HEK293 (cell line): ENCODE measurements around the gene C17orf113.

Experiments
- CTCF ChIA-PET: fragments of 350-600 bp; formaldehyde crosslinking; extraction: SDS; loops from one replicate; lab custom pipeline; 2021; ENCODE audit warnings: antibody characterized with exemption; lab: Yijun Ruan, JAX
- POLR2A ChIA-PET: fragments of 300-600 bp; formaldehyde crosslinking; extraction: SDS; loops from one replicate; lab custom pipeline; 2020; ENCODE audit warnings: antibody characterized with exemption, inconsistent platforms; lab: Yijun Ruan, JAX
- H3K27ac ChIP-seq: fragments of 200-500 bp; sonication (Bioruptor generic); 2 replicates; pipeline ENCODE4 v1.5.1; 2014; ENCODE audit warnings: low read depth, low read length, control low read depth, inconsistent platforms; ENCODE audit errors: extremely low read depth
- H3K36me3 ChIP-seq, 2 experiments: fragments of 200-500 bp in 1 of 2; sonication (Bioruptor generic) in 1 of 2; 1 replicate in 1 of 2; 2 replicates in 1 of 2; pipeline ENCODE4 v1.5.1; 2014 to 2017; ENCODE audit warnings: inconsistent platforms in 2 of 2, low read length in 2 of 2; ENCODE audit not compliant: control insufficient read depth in 2 of 2, insufficient read depth in 1 of 2
- H3K4me1 ChIP-seq: fragments of 200-500 bp; sonication (Bioruptor generic); 2 replicates; pipeline ENCODE4 v1.5.1; 2014; ENCODE audit warnings: mild to moderate bottlenecking, low read length, inconsistent platforms; ENCODE audit not compliant: control insufficient read depth, insufficient read depth
- H3K4me3 ChIP-seq: 2 replicates; pipeline ENCODE4 v1.5.1; 2011; ENCODE audit warnings: low read depth, mild to moderate bottlenecking, control low read depth, low read length, moderate library complexity
- H3K9me3 ChIP-seq: fragments of 200-500 bp; sonication (Bioruptor generic); 2 replicates; pipeline ENCODE4 v1.5.1; 2014; ENCODE audit warnings: low read depth, low read length, inconsistent platforms; ENCODE audit not compliant: control insufficient read depth, insufficient read depth
- EGR2 ChIP-seq: fragments of 450-650 bp; formaldehyde crosslinking; IDR thresholded peaks from 2 replicates; pipeline ENCODE4 v1.5.1; 2016; ENCODE audit warnings: low read depth, missing biosample characterization, missing genetic modification characterization
- IKZF3 ChIP-seq: fragments of 450-650 bp; IDR thresholded peaks from 2 replicates; pipeline ENCODE4 v1.5.0; 2018; ENCODE audit warnings: missing biosample characterization, mild to moderate bottlenecking, missing genetic modification characterization, moderate library complexity
- KLF8 ChIP-seq: fragments of 450-650 bp; formaldehyde crosslinking; IDR thresholded peaks from 2 replicates; pipeline ENCODE4 v1.5.1; 2016; ENCODE audit warnings: missing biosample characterization, missing genetic modification characterization
- YY1 ChIP-seq: fragments of 450-650 bp; formaldehyde crosslinking; IDR thresholded peaks from 2 replicates; pipeline ENCODE4 v1.5.1; 2018; ENCODE audit warnings: missing biosample characterization, missing genetic modification characterization
- ZBTB7A ChIP-seq: fragments of 450-650 bp; formaldehyde crosslinking; IDR thresholded peaks from 2 replicates; pipeline ENCODE4 v1.5.1; 2016; ENCODE audit warnings: low read depth, missing biosample characterization, missing genetic modification characterization
- ZBTB8A ChIP-seq: fragments of 450-650 bp; formaldehyde crosslinking; IDR thresholded peaks from 2 replicates; pipeline ENCODE4 v1.5.1; 2016; ENCODE audit warnings: missing biosample characterization, missing genetic modification characterization
- ZFP69B ChIP-seq: fragments of 450-650 bp; formaldehyde crosslinking; IDR thresholded peaks from 2 replicates; pipeline ENCODE4 v1.5.1; 2016; ENCODE audit warnings: missing biosample characterization, missing genetic modification characterization
- ZIC2 ChIP-seq: fragments of 450-650 bp; formaldehyde crosslinking; IDR thresholded peaks from 2 replicates; pipeline ENCODE4 v1.5.1; 2016; ENCODE audit warnings: missing biosample characterization, missing genetic modification characterization
- ZNF23 ChIP-seq: fragments of 450-650 bp; formaldehyde crosslinking; IDR thresholded peaks from 2 replicates; pipeline ENCODE4 v1.5.1; 2016; ENCODE audit warnings: missing biosample characterization, missing genetic modification characterization, borderline replicate concordance
- ZNF24 ChIP-seq: fragments of 450-650 bp; formaldehyde crosslinking; IDR thresholded peaks from 2 replicates; pipeline ENCODE4 v1.5.1; 2016; ENCODE audit warnings: missing biosample characterization, missing genetic modification characterization
- ZNF366 ChIP-seq: fragments of 450-650 bp; formaldehyde crosslinking; conservative IDR thresholded peaks from 2 replicates; pipeline ENCODE4 v1.5.1; 2016; ENCODE audit warnings: missing biosample characterization, missing genetic modification characterization
- ZNF548 ChIP-seq: fragments of 450-650 bp; formaldehyde crosslinking; IDR thresholded peaks from 2 replicates; pipeline ENCODE4 v1.5.1; 2016; ENCODE audit warnings: missing biosample characterization, missing genetic modification characterization
- ZNF654 ChIP-seq: fragments of 450-650 bp; formaldehyde crosslinking; IDR thresholded peaks from 2 replicates; pipeline ENCODE4 v1.5.1; 2016; ENCODE audit warnings: low read depth, missing biosample characterization, missing genetic modification characterization
- ZNF76 ChIP-seq: fragments of 450-650 bp; formaldehyde crosslinking; IDR thresholded peaks from 2 replicates; pipeline ENCODE4; 2016; ENCODE audit warnings: low read depth, missing biosample characterization, missing genetic modification characterization, borderline replicate concordance
- ZNF837 ChIP-seq: fragments of 450-650 bp; formaldehyde crosslinking; IDR thresholded peaks from 2 replicates; pipeline ENCODE4 v1.5.1; 2016; ENCODE audit warnings: missing biosample characterization, missing genetic modification characterization
- ZSCAN30 ChIP-seq: fragments of 450-650 bp; IDR thresholded peaks from 2 replicates; pipeline ENCODE4 v1.5.1; 2018; ENCODE audit warnings: missing biosample characterization, mild to moderate bottlenecking, missing genetic modification characterization, moderate library complexity
- TF ChIP-seq, protein P1 (sequence below): fragments of 450-650 bp; formaldehyde crosslinking; IDR thresholded peaks from 2 replicates; pipeline ENCODE4 v1.5.1; 2016; ENCODE audit warnings: missing biosample characterization, missing genetic modification characterization
- TF ChIP-seq, protein P2 (sequence below): fragments of 450-650 bp; formaldehyde crosslinking; optimal IDR thresholded peaks from 2 replicates; pipeline ENCODE3; 2016; ENCODE audit warnings: missing biosample characterization, mild to moderate bottlenecking, missing genetic modification characterization
- TF ChIP-seq, protein P3 (sequence below): fragments of 450-650 bp; formaldehyde crosslinking; IDR thresholded peaks from 2 replicates; pipeline ENCODE4 v1.5.1; 2016; ENCODE audit warnings: missing biosample characterization, missing genetic modification characterization
- TF ChIP-seq, protein P4 (sequence below): fragments of 450-650 bp; formaldehyde crosslinking; IDR thresholded peaks from 2 replicates; pipeline ENCODE4 v1.5.1; 2016; ENCODE audit warnings: missing biosample characterization, missing genetic modification characterization
- TF ChIP-seq, protein P5 (sequence below): fragments of 450-650 bp; formaldehyde crosslinking; IDR thresholded peaks from 2 replicates; pipeline ENCODE4 v1.5.1; 2016; ENCODE audit warnings: missing biosample characterization, missing genetic modification characterization
- TF ChIP-seq, protein P6 (sequence below): fragments of 450-650 bp; formaldehyde crosslinking; IDR thresholded peaks from 2 replicates; pipeline ENCODE4 v1.5.1; 2016; ENCODE audit warnings: missing biosample characterization, missing genetic modification characterization
- TF ChIP-seq, protein P7 (sequence below): fragments of 450-650 bp; formaldehyde crosslinking; IDR thresholded peaks from 2 replicates; pipeline ENCODE4 v1.5.1; 2017; ENCODE audit warnings: missing biosample characterization, missing genetic modification characterization

Gene C17orf113

DNA sequence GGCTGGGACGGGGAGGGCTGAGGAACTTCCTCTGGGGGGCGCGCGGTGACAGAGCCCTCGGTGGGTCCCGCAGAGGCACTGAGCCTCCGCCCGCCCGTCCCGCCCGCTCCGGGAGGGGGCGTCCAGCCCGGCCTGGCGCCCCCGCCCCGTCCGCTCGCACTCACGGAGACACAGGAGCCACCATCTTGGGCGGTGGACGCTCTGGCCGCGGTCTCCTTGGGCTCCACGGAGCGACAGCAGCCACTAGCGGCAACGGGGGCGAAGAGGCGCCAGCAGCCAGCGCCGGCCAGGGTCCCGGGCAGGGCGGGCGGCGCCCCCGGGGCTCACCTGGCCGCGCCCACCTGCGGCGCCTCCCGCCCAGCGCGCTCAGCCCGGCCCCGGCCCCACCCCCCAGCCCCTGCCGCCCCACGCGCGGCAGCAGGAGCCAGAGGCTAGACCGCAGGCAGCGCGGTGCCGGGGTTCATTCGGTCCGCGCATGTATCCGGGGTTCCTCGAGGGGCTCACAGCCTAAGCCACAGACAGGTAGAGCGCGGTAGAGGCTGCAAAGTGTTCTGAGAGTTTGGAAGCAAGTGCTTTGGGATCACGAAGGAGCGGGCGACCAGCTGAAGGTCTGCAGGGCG, at the start of gene C17orf113:
Gene C17orf113 (minus strand): TSS at position 209 of the 620 bp plus-strand sequence. CDS start 7,225 bp downstream, outside the sequence.
- peak within 1 kb of the TSS; percentile 50 for H3K4me3 ChIP-seq
- H3K36me3 ChIP-seq, result no peaks in the 10 kb centered on the region
- H3K27ac ChIP-seq, result peak within 1 kb of the TSS; percentile 38; the same call in 1 of the 2 replicates
- ChIA-PET CTCF (interaction anchor here (0.6 to 1.7 kb wide), 15 partner anchors 11 to 369 kb away, joined by 3 to 11 read pairs (median 4); partner anchors contain the start of gene NKIRAS2), POLR2A (interaction anchor here (0.7 to 1.1 kb wide), 3 partner anchors 23 to 58 kb away, joined by 3 to 4 read pairs (median 3); partner anchors contain the start of gene NKIRAS2)
- no peaks in the 10 kb centered on the region; the same call in 1 of the 2 replicates for H3K4me1 ChIP-seq
- no peaks in the 10 kb centered on the region for H3K9me3 ChIP-seq
- TF ChIP-seq, protein P1, sequence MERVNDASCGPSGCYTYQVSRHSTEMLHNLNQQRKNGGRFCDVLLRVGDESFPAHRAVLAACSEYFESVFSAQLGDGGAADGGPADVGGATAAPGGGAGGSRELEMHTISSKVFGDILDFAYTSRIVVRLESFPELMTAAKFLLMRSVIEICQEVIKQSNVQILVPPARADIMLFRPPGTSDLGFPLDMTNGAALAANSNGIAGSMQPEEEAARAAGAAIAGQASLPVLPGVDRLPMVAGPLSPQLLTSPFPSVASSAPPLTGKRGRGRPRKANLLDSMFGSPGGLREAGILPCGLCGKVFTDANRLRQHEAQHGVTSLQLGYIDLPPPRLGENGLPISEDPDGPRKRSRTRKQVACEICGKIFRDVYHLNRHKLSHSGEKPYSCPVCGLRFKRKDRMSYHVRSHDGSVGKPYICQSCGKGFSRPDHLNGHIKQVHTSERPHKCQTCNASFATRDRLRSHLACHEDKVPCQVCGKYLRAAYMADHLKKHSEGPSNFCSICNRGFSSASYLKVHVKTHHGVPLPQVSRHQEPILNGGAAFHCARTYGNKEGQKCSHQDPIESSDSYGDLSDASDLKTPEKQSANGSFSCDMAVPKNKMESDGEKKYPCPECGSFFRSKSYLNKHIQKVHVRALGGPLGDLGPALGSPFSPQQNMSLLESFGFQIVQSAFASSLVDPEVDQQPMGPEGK, result peak; percentile 81
- TF ChIP-seq ZFP69B (tag by site-specific recombination) (peak; percentile 93), ZBTB8A (peak; percentile 77), ZNF76 (tag by site-specific recombination) (0 out of 2 replicates have a peak, but pooled peaks have one; percentile 39), ZNF837 (tag by site-specific recombination) (no peak), ZNF24 (no peak), ZIC2 (tag by site-specific recombination) (peak; percentile 25; the same call in 1 of the 2 replicates), KLF8 (tag by site-specific recombination) (peak; percentile 62; the same call in 1 of the 2 replicates), ZSCAN30 (tag by site-specific recombination) (peak; percentile 82; the same call in 1 of the 2 replicates), ZBTB7A (tag by site-specific recombination) (no peak; the same call in 1 of the 2 replicates), ZNF366 (tag by site-specific recombination) (no peak), YY1 (tag by site-specific recombination) (peak; percentile 73), ZNF23 (tag by site-specific recombination) (no peak), ZNF548 (no peak), EGR2 (tag by site-specific recombination) (no peak), IKZF3 (no peak), ZNF654 (no peak)
- TF ChIP-seq, protein P2, sequence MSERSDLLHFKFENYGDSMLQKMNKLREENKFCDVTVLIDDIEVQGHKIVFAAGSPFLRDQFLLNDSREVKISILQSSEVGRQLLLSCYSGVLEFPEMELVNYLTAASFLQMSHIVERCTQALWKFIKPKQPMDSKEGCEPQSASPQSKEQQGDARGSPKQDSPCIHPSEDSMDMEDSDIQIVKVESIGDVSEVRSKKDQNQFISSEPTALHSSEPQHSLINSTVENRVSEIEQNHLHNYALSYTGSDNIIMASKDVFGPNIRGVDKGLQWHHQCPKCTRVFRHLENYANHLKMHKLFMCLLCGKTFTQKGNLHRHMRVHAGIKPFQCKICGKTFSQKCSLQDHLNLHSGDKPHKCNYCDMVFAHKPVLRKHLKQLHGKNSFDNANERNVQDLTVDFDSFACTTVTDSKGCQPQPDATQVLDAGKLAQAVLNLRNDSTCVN (tag by site-specific recombination), result peak; percentile 41
- TF ChIP-seq, protein P3, sequence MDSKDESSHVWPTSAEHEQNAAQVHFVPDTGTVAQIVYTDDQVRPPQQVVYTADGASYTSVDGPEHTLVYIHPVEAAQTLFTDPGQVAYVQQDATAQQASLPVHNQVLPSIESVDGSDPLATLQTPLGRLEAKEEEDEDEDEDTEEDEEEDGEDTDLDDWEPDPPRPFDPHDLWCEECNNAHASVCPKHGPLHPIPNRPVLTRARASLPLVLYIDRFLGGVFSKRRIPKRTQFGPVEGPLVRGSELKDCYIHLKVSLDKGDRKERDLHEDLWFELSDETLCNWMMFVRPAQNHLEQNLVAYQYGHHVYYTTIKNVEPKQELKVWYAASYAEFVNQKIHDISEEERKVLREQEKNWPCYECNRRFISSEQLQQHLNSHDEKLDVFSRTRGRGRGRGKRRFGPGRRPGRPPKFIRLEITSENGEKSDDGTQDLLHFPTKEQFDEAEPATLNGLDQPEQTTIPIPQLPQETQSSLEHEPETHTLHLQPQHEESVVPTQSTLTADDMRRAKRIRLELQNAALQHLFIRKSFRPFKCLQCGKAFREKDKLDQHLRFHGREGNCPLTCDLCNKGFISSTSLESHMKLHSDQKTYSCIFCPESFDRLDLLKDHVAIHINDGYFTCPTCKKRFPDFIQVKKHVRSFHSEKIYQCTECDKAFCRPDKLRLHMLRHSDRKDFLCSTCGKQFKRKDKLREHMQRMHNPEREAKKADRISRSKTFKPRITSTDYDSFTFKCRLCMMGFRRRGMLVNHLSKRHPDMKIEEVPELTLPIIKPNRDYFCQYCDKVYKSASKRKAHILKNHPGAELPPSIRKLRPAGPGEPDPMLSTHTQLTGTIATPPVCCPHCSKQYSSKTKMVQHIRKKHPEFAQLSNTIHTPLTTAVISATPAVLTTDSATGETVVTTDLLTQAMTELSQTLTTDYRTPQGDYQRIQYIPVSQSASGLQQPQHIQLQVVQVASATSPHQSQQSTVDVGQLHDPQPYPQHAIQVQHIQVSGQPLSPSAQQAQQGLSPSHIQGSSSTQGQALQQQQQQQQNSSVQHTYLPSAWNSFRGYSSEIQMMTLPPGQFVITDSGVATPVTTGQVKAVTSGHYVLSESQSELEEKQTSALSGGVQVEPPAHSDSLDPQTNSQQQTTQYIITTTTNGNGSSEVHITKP (tag by site-specific recombination), result no peak
- TF ChIP-seq, protein P4, sequence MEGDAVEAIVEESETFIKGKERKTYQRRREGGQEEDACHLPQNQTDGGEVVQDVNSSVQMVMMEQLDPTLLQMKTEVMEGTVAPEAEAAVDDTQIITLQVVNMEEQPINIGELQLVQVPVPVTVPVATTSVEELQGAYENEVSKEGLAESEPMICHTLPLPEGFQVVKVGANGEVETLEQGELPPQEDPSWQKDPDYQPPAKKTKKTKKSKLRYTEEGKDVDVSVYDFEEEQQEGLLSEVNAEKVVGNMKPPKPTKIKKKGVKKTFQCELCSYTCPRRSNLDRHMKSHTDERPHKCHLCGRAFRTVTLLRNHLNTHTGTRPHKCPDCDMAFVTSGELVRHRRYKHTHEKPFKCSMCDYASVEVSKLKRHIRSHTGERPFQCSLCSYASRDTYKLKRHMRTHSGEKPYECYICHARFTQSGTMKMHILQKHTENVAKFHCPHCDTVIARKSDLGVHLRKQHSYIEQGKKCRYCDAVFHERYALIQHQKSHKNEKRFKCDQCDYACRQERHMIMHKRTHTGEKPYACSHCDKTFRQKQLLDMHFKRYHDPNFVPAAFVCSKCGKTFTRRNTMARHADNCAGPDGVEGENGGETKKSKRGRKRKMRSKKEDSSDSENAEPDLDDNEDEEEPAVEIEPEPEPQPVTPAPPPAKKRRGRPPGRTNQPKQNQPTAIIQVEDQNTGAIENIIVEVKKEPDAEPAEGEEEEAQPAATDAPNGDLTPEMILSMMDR (tag by site-specific recombination), result peak; percentile 94
- TF ChIP-seq, protein P5, sequence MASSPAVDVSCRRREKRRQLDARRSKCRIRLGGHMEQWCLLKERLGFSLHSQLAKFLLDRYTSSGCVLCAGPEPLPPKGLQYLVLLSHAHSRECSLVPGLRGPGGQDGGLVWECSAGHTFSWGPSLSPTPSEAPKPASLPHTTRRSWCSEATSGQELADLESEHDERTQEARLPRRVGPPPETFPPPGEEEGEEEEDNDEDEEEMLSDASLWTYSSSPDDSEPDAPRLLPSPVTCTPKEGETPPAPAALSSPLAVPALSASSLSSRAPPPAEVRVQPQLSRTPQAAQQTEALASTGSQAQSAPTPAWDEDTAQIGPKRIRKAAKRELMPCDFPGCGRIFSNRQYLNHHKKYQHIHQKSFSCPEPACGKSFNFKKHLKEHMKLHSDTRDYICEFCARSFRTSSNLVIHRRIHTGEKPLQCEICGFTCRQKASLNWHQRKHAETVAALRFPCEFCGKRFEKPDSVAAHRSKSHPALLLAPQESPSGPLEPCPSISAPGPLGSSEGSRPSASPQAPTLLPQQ, result peak; percentile 96
- TF ChIP-seq, protein P6, sequence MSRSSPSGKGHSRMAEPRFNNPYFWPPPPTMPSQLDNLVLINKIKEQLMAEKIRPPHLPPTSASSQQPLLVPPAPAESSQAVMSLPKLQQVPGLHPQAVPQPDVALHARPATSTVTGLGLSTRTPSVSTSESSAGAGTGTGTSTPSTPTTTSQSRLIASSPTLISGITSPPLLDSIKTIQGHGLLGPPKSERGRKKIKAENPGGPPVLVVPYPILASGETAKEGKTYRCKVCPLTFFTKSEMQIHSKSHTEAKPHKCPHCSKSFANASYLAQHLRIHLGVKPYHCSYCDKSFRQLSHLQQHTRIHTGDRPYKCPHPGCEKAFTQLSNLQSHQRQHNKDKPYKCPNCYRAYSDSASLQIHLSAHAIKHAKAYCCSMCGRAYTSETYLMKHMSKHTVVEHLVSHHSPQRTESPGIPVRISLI (tag by site-specific recombination), result no peak
- TF ChIP-seq, protein P7, sequence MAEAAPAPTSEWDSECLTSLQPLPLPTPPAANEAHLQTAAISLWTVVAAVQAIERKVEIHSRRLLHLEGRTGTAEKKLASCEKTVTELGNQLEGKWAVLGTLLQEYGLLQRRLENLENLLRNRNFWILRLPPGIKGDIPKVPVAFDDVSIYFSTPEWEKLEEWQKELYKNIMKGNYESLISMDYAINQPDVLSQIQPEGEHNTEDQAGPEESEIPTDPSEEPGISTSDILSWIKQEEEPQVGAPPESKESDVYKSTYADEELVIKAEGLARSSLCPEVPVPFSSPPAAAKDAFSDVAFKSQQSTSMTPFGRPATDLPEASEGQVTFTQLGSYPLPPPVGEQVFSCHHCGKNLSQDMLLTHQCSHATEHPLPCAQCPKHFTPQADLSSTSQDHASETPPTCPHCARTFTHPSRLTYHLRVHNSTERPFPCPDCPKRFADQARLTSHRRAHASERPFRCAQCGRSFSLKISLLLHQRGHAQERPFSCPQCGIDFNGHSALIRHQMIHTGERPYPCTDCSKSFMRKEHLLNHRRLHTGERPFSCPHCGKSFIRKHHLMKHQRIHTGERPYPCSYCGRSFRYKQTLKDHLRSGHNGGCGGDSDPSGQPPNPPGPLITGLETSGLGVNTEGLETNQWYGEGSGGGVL (tag by site-specific recombination), result peak; percentile 41
